Esophagus (tissue), 2 donors: ENCODE measurements around the gene UMAD1. TPM values are rescaled to one million over a fixed set of nuclear protein-coding genes. Genes with fewer than 3 reads are reported as not detected.

Experiments
- H3K27ac ChIP-seq, 2 donors: one replicate each; pipeline ENCODE4 v1.5.1; 2013; ENCODE audit warnings: low read depth in 2 of 2, mild to moderate bottlenecking in 2 of 2, inconsistent platforms in 1 of 2, low read length in 1 of 2, moderate library complexity in 1 of 2
- H3K27me3 ChIP-seq, 2 donors: one replicate each; pipeline ENCODE4 v1.6.1; 2013; ENCODE audit warnings: low read length in 2 of 2, control low read depth in 1 of 2, mild to moderate bottlenecking in 1 of 2; ENCODE audit not compliant: insufficient read depth in 2 of 2, control insufficient read depth in 1 of 2
- H3K36me3 ChIP-seq, 2 donors: one replicate each; pipeline ENCODE4 v1.6.1; 2013; ENCODE audit warnings: low read length in 1 of 2; ENCODE audit not compliant: control insufficient read depth in 2 of 2, insufficient read depth in 2 of 2
- H3K4me1 ChIP-seq, 2 donors: one replicate each; pipeline ENCODE4 v1.6.1; 2013; ENCODE audit warnings: low read length in 1 of 2; ENCODE audit not compliant: control insufficient read depth in 2 of 2, insufficient read depth in 2 of 2
- H3K4me3 ChIP-seq, 2 donors: one replicate each; pipeline ENCODE4 v1.5.1; 2013; ENCODE audit warnings: low read length in 2 of 2, mild to moderate bottlenecking in 2 of 2, low read depth in 1 of 2, moderate library complexity in 1 of 2
- H3K9me3 ChIP-seq, 2 donors: one replicate each; pipeline ENCODE4 v1.6.1; 2013; ENCODE audit warnings: mild to moderate bottlenecking in 2 of 2, low read depth in 1 of 2, low read length in 1 of 2, moderate library complexity in 1 of 2; ENCODE audit not compliant: control insufficient read depth in 2 of 2, insufficient read depth in 1 of 2
- WGBS, 2 donors: extraction: QIAGEN DNeasy Blood & Tissue Kit; methylation state at CpG; one replicate each; pipeline ENCODE4 v1.1.7; 2013; 5-methylcytosine and 5-hydroxymethylcytosine counted together
- polyA plus RNA-seq, 2 donors: library from polyadenylated mRNA; stranded (reverse); fragments of 200-250 nt; gene quantifications; one replicate each; pipeline ENCODE4 v1.2.3, GENCODE V29; 2013
- donor health status: healthy with polysubstance abuse.
- donor health status: Bipolar disorder and iron deficiency.

Gene UMAD1
- polyA plus RNA-seq, 2 donors, result 1.8 to 4.9 TPM

GRCh38 chr7:7732621-7733281 lies 92.2 kb downstream of the UMAD1 start:
- no peaks in the 10 kb centered on the region for H3K27me3 ChIP-seq
- H3K36me3 ChIP-seq, result no peaks in the 10 kb centered on the region
- H3K27ac ChIP-seq, result no peak overlapping the region
- no peaks in the 10 kb centered on the region for H3K4me1 ChIP-seq
- no peak overlapping the region for H3K4me3 ChIP-seq
- no peaks in the 10 kb centered on the region for H3K9me3 ChIP-seq
- WGBS, 2 donors, result 76 to 77% methylated on average over 4 of the region's 4 CpGs

- H3K4me1 ChIP-seq, result no peaks in the 10 kb centered on the region
- H3K9me3 ChIP-seq, result no peaks in the 10 kb centered on the region
- H3K27ac ChIP-seq, result no peak overlapping the region
- no peaks in the 10 kb centered on the region for H3K27me3 ChIP-seq
- H3K4me3 ChIP-seq, result no peak overlapping the region
- H3K36me3 ChIP-seq, result no peaks in the 10 kb centered on the region
- WGBS, 2 donors, result 92 to 95% methylated on average over 2 of the region's 2 CpGs
Measured at GRCh38 chr7:7736671-7737070, 96.1 kb downstream of the UMAD1 start.

- Histone ChIP-seq H3K27me3 (no peaks in the 10 kb centered on the region), H3K9me3 (no peaks in the 10 kb centered on the region), H3K36me3 (no peaks in the 10 kb centered on the region), H3K27ac (no peak overlapping the region), H3K4me3 (no peak overlapping the region), H3K4me1 (no peaks in the 10 kb centered on the region)
Measured at GRCh38 chr7:7737674-7738073, 97.1 kb downstream of the UMAD1 start.

GRCh38 chr7:7738177-7738576 lies 97.6 kb downstream of the UMAD1 start:
- no peaks in the 10 kb centered on the region for H3K4me1 ChIP-seq
- no peak overlapping the region for H3K4me3 ChIP-seq
- H3K27ac ChIP-seq, result no peak overlapping the region
- 71 to 84% methylated on average over 1 of the region's 1 CpG for WGBS, 2 donors
- H3K36me3 ChIP-seq, result no peaks in the 10 kb centered on the region
- H3K27me3 ChIP-seq, result no peaks in the 10 kb centered on the region
- no peaks in the 10 kb centered on the region for H3K9me3 ChIP-seq

- Histone ChIP-seq H3K27me3 (no peaks in the 10 kb centered on the region), H3K9me3 (no peaks in the 10 kb centered on the region), H3K4me3 (no peak overlapping the region), H3K4me1 (no peaks in the 10 kb centered on the region), H3K36me3 (no peaks in the 10 kb centered on the region), H3K27ac (no peak overlapping the region)
- 90 to 94% methylated on average over 3 of the region's 3 CpGs for WGBS, 2 donors
Measured at GRCh38 chr7:7738622-7739021, 98.1 kb downstream of the UMAD1 start.

GRCh38 chr7:7739204-7740036 lies 98.9 kb downstream of the UMAD1 start:
- 76 to 78% methylated on average over 4 of the region's 4 CpGs for WGBS, 2 donors
- Histone ChIP-seq H3K4me1 (no peaks in the 10 kb centered on the region), H3K27me3 (no peaks in the 10 kb centered on the region), H3K4me3 (no peak overlapping the region), H3K27ac (no peak overlapping the region), H3K36me3 (no peaks in the 10 kb centered on the region), H3K9me3 (no peaks in the 10 kb centered on the region)

GRCh38 chr7:7740037-7740355 lies 99.4 kb downstream of the UMAD1 start:
- no peaks in the 10 kb centered on the region for H3K36me3 ChIP-seq
- H3K27me3 ChIP-seq, result no peaks in the 10 kb centered on the region
- H3K9me3 ChIP-seq, result no peaks in the 10 kb centered on the region
- no peaks in the 10 kb centered on the region for H3K4me1 ChIP-seq
- H3K4me3 ChIP-seq, result no peak overlapping the region
- no peak overlapping the region for H3K27ac ChIP-seq
- 93 to 96% methylated on average over 2 of the region's 2 CpGs for WGBS, 2 donors

- Histone ChIP-seq H3K27ac (no peak overlapping the region), H3K4me3 (no peak overlapping the region), H3K4me1 (no peaks in the 10 kb centered on the region), H3K9me3 (no peaks in the 10 kb centered on the region), H3K27me3 (no peaks in the 10 kb centered on the region), H3K36me3 (no peaks in the 10 kb centered on the region)
- 97% methylated on average over 12 of the region's 12 CpGs for WGBS, 2 donors
Measured at GRCh38 chr7:7742223-7742622, 101.7 kb downstream of the UMAD1 start.

- Histone ChIP-seq H3K36me3 (no peaks in the 10 kb centered on the region), H3K27me3 (no peaks in the 10 kb centered on the region), H3K4me3 (no peak overlapping the region), H3K27ac (no peak overlapping the region), H3K9me3 (no peaks in the 10 kb centered on the region), H3K4me1 (no peaks in the 10 kb centered on the region)
- 77 to 82% methylated on average over 4 of the region's 4 CpGs for WGBS, 2 donors
Measured at GRCh38 chr7:7745258-7745657, 104.7 kb downstream of the UMAD1 start.

- WGBS, 2 donors, result 94 to 97% methylated on average over 4 of the region's 4 CpGs
- Histone ChIP-seq H3K4me3 (no peak overlapping the region), H3K4me1 (no peaks in the 10 kb centered on the region), H3K27me3 (no peaks in the 10 kb centered on the region), H3K36me3 (no peaks in the 10 kb centered on the region), H3K9me3 (no peaks in the 10 kb centered on the region), H3K27ac (no peak overlapping the region)
Measured at GRCh38 chr7:7745966-7746365, 105.4 kb downstream of the UMAD1 start.
